K562 (cell line): ENCODE measurements around the gene GRSF1. TPM values are rescaled to one million over a fixed set of nuclear protein-coding genes. Genes with fewer than 3 reads are reported as not detected.

Source experiments
- ATAC-seq: fragments of 200-7000 bp; cut with Tn5 transposase; 3 replicates; pipeline ENCODE4 v1.9.1; 2020; ENCODE audit warnings: moderate library complexity
- BruUV-seq: library from RNA; stranded (reverse); fragments of 400-500 nt; replicated peaks from 2 replicates; lab custom pipeline; 2021; lab: Mats Ljungman, UMichigan
- CTCF ChIA-PET: fragments of 300-600 bp; formaldehyde crosslinking; extraction: SDS; loops from one replicate; lab custom pipeline; 2021; ENCODE audit warnings: low intra/inter-chr PET ratio; lab: Yijun Ruan, JAX
- POLR2A ChIA-PET: fragments of 300-600, 350-650 bp; sonication (Branson Sonifier 250); formaldehyde crosslinking; extraction: SDS; loops from one replicate; lab custom pipeline; 2021; ENCODE audit warnings: antibody characterized with exemption, inconsistent platforms; lab: Yijun Ruan, JAX
- DNase-seq, 4 experiments: peaks; one replicate each; pipeline versions ENCODE4 v3.0.0 to v3.0.0-alpha.2; 2011 to 2018; ENCODE audit warnings: low spot score in 3 of 4, mixed read lengths in 3 of 4; ENCODE audit errors: extremely low read depth in 1 of 4
- FAIRE-seq: peaks from 2 replicates; lab custom pipeline; 2011; peaks lifted over from hg19 to GRCh38; lab: Jason Lieb, UNC
- H2AFZ ChIP-seq: 2 replicates; pipeline ENCODE4 v1.6.0; 2011; ENCODE audit warnings: low read depth, low read length, control low read depth, inconsistent platforms
- H3K27ac ChIP-seq: fragments of 200-600 bp; 3 replicates; pipeline ENCODE4 v1.8.0; 2011; ENCODE audit warnings: low read depth, mild to moderate bottlenecking, control low read depth, inconsistent platforms, low read length, moderate library complexity, mixed read lengths; ENCODE audit errors: extremely low read depth
- H3K27me3 ChIP-seq, 2 experiments: fragments of 300-600 bp in 1 of 2; 2 replicates in 1 of 2; 3 replicates in 1 of 2; pipeline versions ENCODE4 v1.6.0 to v1.8.0; 2011; ENCODE audit warnings: inconsistent platforms in 2 of 2, low read length in 2 of 2, mild to moderate bottlenecking in 1 of 2, mixed read lengths in 1 of 2, moderate library complexity in 1 of 2; ENCODE audit not compliant: control insufficient read depth in 2 of 2, insufficient read depth in 2 of 2
- H3K36me3 ChIP-seq: fragments of 300-600 bp; 3 replicates; pipeline ENCODE4 v1.8.0; 2011; ENCODE audit warnings: mild to moderate bottlenecking, low read length, inconsistent platforms; ENCODE audit not compliant: control insufficient read depth, insufficient read depth
- H3K4me1 ChIP-seq, 2 experiments: fragments of 200-600 bp in 1 of 2; replicated peaks in 1 of 2; 2 replicates in 1 of 2; 3 replicates in 1 of 2; pipeline versions ENCODE4 v1.5.1 to v1.8.0; 2011; ENCODE audit warnings: inconsistent platforms in 2 of 2, low read length in 2 of 2, mild to moderate bottlenecking in 1 of 2, mixed read lengths in 1 of 2, moderate library complexity in 1 of 2; ENCODE audit not compliant: control insufficient read depth in 2 of 2, insufficient read depth in 2 of 2
- H3K4me2 ChIP-seq: 2 replicates; pipeline ENCODE4 v1.6.1; 2011; ENCODE audit warnings: low read length, control low read depth, inconsistent platforms, mixed read lengths; ENCODE audit not compliant: insufficient read depth
- H3K4me3 ChIP-seq: fragments of 200-600 bp; sonication (generic), shearing (Covaris generic); 2 replicates; pipeline ENCODE4 v1.5.1; 2016; ENCODE audit warnings: control low read depth, inconsistent platforms
- H3K79me2 ChIP-seq: fragments of 200-600 bp; 3 replicates; pipeline ENCODE4 v1.8.0; 2011; ENCODE audit warnings: low read length, inconsistent platforms; ENCODE audit not compliant: control insufficient read depth, insufficient read depth
- H3K9ac ChIP-seq, 2 experiments: 2 replicates each; pipeline versions ENCODE4 v1.6.0 to v1.6.1; 2011; ENCODE audit warnings: low read depth in 2 of 2, low read length in 2 of 2, control low read depth in 1 of 2, inconsistent platforms in 1 of 2, mild to moderate bottlenecking in 1 of 2, mixed read lengths in 1 of 2; ENCODE audit not compliant: insufficient read depth in 1 of 2
- H3K9me1 ChIP-seq: one replicate; pipeline ENCODE4 v1.6.0; 2011; ENCODE audit warnings: inconsistent platforms, mild to moderate bottlenecking, low read length, moderate library complexity; ENCODE audit not compliant: control insufficient read depth, insufficient read depth
- H3K9me3 ChIP-seq: replicated peaks from 2 replicates; pipeline ENCODE4 v1.5.1; 2011; ENCODE audit warnings: low read depth, low read length, inconsistent platforms; ENCODE audit not compliant: control insufficient read depth, insufficient read depth
- H4K20me1 ChIP-seq: replicated peaks from 2 replicates; pipeline ENCODE4 v1.6.1; 2011; ENCODE audit warnings: low read length, inconsistent platforms, mixed read lengths; ENCODE audit not compliant: control insufficient read depth, insufficient read depth
- DNMT1 ChIP-seq: fragments of 450-650 bp; IDR thresholded peaks from 2 replicates; pipeline ENCODE4 v1.6.1; 2016; ENCODE audit warnings: antibody characterized with exemption, mild to moderate bottlenecking
- E4F1 ChIP-seq: fragments of 250-450 bp; sonication (Bioruptor Pico); IDR thresholded peaks from 2 replicates; pipeline ENCODE4 v1.5.0; 2021; ENCODE audit warnings: mild to moderate bottlenecking, borderline replicate concordance
- MIER1 ChIP-seq: fragments of 450-650 bp; IDR thresholded peaks from 2 replicates; pipeline ENCODE4 v1.6.1; 2016; ENCODE audit warnings: antibody characterized with exemption, mild to moderate bottlenecking, low read depth
- NCOA2 ChIP-seq, 2 experiments: fragments of 450-650 bp; IDR thresholded peaks; 2 replicates each; pipeline ENCODE4 v1.6.1; 2018; ENCODE audit warnings: mild to moderate bottlenecking in 2 of 2, moderate library complexity in 1 of 2; ENCODE audit not compliant: partially characterized antibody in 2 of 2
- NR2F6 ChIP-seq: fragments of 450-650 bp; formaldehyde crosslinking; IDR thresholded peaks from 2 replicates; pipeline ENCODE4 v1.4.0; 2020; ENCODE audit warnings: mild to moderate bottlenecking
- SMARCA4 ChIP-seq: fragments of 450-650 bp; IDR thresholded peaks from 2 replicates; pipeline ENCODE4 v1.6.1; 2016
- TAF1 ChIP-seq: IDR thresholded peaks from 2 replicates; pipeline ENCODE4 v1.6.1; 2011; ENCODE audit warnings: mild to moderate bottlenecking, low read length, moderate library complexity; ENCODE audit not compliant: insufficient read depth, control insufficient read depth, severe bottlenecking; ENCODE audit errors: extremely low read depth
- TAF7 ChIP-seq: fragments of 450-650 bp; IDR thresholded peaks from 2 replicates; pipeline ENCODE4 v1.6.1; 2016; ENCODE audit warnings: missing genetic modification characterization, missing compliant biosample characterization
- ZNF445 ChIP-seq: fragments of 250-450 bp; sonication (Bioruptor Pico); IDR thresholded peaks from 2 replicates; pipeline ENCODE4 v1.4.0; 2020; ENCODE audit warnings: low read depth, mild to moderate bottlenecking, moderate library complexity
- WGBS: fragments of 100-300 bp; shearing (Covaris generic); methylation state at CpG from one replicate; pipeline ENCODE4 v1.1.6; 2016; ENCODE audit warnings: low coverage, mixed read lengths; ENCODE audit not compliant: insufficient coverage; ENCODE audit errors: missing lambda C conversion rate; 5-methylcytosine and 5-hydroxymethylcytosine counted together
- in situ Hi-C: fragments of 300-500 bp; cut with MboI; formaldehyde crosslinking; loops from 4 replicates; pipeline ENCODE4 v1.15.0; 2018; ENCODE audit warnings: inconsistent platforms, mixed read lengths
- intact Hi-C: fragments of 100-400 bp; cut with micrococcal nuclease; formaldehyde crosslinking; loops from 2 replicates; pipeline ENCODE4 v1.14.2; 2022
- polyA plus RNA-seq, 8 experiments: library from polyadenylated mRNA; depleted of rRNA in 4 of 8; stranded (reverse) in 5 of 8; unstranded in 3 of 8; fragments of >200 nt; fragmentation: Nextera tagmentation in 2 of 8; fragmentation: Illumina TruSeq in 1 of 8; extraction: Ambion mirVana in 2 of 8; extraction: Trizol in 1 of 8; gene quantifications; 2 replicates each; pipeline versions ENCODE4 v1.2.1 to v1.2.3, GENCODE V29; 2011 to 2014; ENCODE audit warnings: inconsistent platforms in 1 of 8, missing spikeins in 1 of 8
- total RNA-seq, 7 experiments: library from RNA; depleted of rRNA in 6 of 7; stranded (reverse); fragments of >200 nt in 6 of 7; fragmentation: Illumina TruSeq in 2 of 7; extraction: Trizol in 2 of 7; gene quantifications; 2 replicates each; pipeline versions ENCODE4 v1.2.1 to v1.2.3, GENCODE V29; 2011 to 2021; ENCODE audit warnings: low replicate concordance in 1 of 7

GRSF1 gene
- total and polyA plus RNA-seq, 9 of the 15 experiments (the other 6 are each of a cell fraction or from before 2014, with no cell fraction given) = 33.0 to 105 (median 76.0) TPM

GRCh38 chr4:70801265-70801809 is 38.4 kb downstream of the GRSF1 start:
- Histone ChIP-seq H2AFZ (no peak overlapping the region), H3K4me1 (no peaks in the 10 kb centered on the region), H3K4me3 (no peak overlapping the region), H3K27ac (no peak overlapping the region), H3K9ac (no peak overlapping the region), H3K9me3 (no peaks in the 10 kb centered on the region), H3K27me3 (no peaks in the 10 kb centered on the region), H3K9me1 (no peaks in the 10 kb centered on the region), H4K20me1 (no peaks in the 10 kb centered on the region), H3K36me3 (0 out of 3 replicates have a peak, but pooled peaks cover 2% of the 10 kb centered on the region), H3K79me2 (no peaks in the 10 kb centered on the region), H3K4me2 (no peak overlapping the region)
- CTCF ChIA-PET = no interaction called here
- DNase-seq = no peak
- TF ChIP-seq NR2F6 (no peak), ZNF445 (CRISPR knock-in tag) (no peak), NCOA2 (IDR thresholded peaks at IDR 0.05; ENCODE audit: partially characterized antibody in 2 of 2) (no peak)
- no TSS peak for BruUV-seq
- POLR2A ChIA-PET = interaction anchor here (0.9 kb wide), 1 partner anchor 27 kb away, joined by 3 read pairs; no protein-coding TSS in a partner anchor
- intact Hi-C loops (no loop called here), in situ Hi-C loops (no loop called here)
- 67% methylated on average over 1 of the region's 1 CpG for WGBS
- ATAC-seq = no peak; the same call in 2 of the 3 replicates
- FAIRE-seq = no peak

- Histone ChIP-seq H3K27me3 (no peaks in the 10 kb centered on the region), H3K4me3 (no peak overlapping the region), H3K4me2 (no peak overlapping the region), H3K9ac (peak overlapping the region in 1 of 2 experiments; percentile 54; a peak in 1 of 4 replicates), H4K20me1 (no peaks in the 10 kb centered on the region), H3K9me1 (no peaks in the 10 kb centered on the region), H3K4me1 (no peaks in the 10 kb centered on the region), H3K9me3 (no peaks in the 10 kb centered on the region), H3K27ac (no peak overlapping the region), H2AFZ (no peak overlapping the region), H3K36me3 (peaks cover 13% of the 10 kb centered on the region; the same call in 2 of the 3 replicates), H3K79me2 (no peaks in the 10 kb centered on the region)
- DNase-seq (no peak), ATAC-seq (no peak), FAIRE-seq (no peak)
- intact Hi-C loops (no loop called here), in situ Hi-C loops (no loop called here)
- ChIA-PET POLR2A (interaction anchor here (1.2 kb wide), 1 partner anchor 9 kb away, joined by 7 read pairs; no protein-coding TSS in a partner anchor), CTCF (no interaction called here)
- 67% methylated on average over 6 of the region's 6 CpGs for WGBS
- BruUV-seq = no TSS peak
- no peak for TF ChIP-seq TAF1
- TF ChIP-seq DNMT1 = no peak
- TF ChIP-seq SMARCA4 = no peak
- TF ChIP-seq MIER1 = no peak
- TF ChIP-seq E4F1 (CRISPR knock-in tag) = no peak
- no peak for TF ChIP-seq TAF7 (tag)
Measured at GRCh38 chr4:70793626-70794025, 46.1 kb downstream of the GRSF1 start.
